GM12872 (cell line): ENCODE data around the gene PAQR9.

Experiments
- TF ChIP-seq, protein P1 (sequence below): IDR thresholded peaks from 3 replicates; pipeline ENCODE4 v1.5.1; 2011; ENCODE audit warnings: low read depth, mild to moderate bottlenecking, low read length, moderate library complexity; ENCODE audit not compliant: insufficient read depth

The PAQR9 gene

DNA sequence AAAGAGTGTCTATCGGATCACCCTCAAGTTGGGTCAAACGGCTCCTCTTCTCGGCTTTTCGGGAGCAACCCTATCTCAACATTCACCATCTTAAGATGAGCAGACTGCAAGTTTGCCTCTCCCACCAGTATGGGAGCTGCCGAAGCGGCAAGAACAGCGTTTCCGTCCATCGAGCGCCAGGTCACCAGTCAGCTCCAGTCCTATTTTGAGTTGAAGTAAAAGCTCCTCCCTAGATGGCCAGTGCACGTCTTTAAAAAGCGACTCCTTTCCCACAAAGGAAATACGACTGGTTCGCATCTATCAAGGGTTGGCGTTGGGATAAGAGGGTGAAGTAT lies 37.5 kb upstream of the PAQR9 start:
- TF ChIP-seq, protein P1, sequence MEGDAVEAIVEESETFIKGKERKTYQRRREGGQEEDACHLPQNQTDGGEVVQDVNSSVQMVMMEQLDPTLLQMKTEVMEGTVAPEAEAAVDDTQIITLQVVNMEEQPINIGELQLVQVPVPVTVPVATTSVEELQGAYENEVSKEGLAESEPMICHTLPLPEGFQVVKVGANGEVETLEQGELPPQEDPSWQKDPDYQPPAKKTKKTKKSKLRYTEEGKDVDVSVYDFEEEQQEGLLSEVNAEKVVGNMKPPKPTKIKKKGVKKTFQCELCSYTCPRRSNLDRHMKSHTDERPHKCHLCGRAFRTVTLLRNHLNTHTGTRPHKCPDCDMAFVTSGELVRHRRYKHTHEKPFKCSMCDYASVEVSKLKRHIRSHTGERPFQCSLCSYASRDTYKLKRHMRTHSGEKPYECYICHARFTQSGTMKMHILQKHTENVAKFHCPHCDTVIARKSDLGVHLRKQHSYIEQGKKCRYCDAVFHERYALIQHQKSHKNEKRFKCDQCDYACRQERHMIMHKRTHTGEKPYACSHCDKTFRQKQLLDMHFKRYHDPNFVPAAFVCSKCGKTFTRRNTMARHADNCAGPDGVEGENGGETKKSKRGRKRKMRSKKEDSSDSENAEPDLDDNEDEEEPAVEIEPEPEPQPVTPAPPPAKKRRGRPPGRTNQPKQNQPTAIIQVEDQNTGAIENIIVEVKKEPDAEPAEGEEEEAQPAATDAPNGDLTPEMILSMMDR: no peak

DNA sequence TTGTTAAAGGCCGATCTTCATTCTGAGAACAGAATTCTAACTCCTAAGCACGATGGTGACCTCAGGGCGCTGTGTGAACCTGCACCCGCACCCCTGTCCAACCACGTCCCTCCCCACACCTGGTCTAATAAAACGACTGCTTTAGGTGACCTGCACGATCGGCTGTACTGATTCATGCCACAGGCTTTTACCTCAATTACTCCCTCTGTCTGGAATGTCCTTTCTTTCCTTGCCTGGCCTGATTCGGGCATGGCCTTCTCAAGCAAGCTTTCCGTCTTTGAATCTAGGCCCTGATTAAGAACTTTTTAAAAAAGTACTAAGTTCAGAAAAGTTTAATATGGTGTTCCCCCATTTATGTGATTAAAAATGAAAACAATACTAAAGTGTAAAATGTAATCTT lies 37.1 kb upstream of the PAQR9 start:
- TF ChIP-seq, protein P1: no peak

DNA sequence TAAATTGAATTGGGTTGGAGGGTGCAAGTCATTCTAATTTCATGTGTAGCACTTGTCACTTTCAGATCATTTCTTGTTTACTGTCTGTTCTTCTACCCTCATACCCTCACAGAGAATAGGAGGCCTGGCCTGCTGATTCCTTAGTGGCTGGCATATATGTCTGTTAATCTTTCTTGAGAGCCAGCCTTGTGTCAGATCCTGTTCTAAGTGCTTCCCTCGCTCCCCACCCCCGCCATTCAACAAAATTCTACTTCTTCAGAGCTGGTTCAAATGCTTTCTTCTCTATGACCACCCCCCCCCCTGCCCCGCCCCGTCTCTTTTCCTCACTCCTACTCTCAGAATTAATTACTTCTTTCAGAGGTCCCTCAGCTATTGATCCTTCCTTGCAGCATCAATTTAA lies 36.4 kb upstream of the PAQR9 start:
- TF ChIP-seq, protein P1: no peak

GRCh38 chr3:142998439-142998838 lies 35.0 kb upstream of the PAQR9 start:
- TF ChIP-seq, protein P1: no peak

GRCh38 chr3:142997330-142997729 lies 33.9 kb upstream of the PAQR9 start:
- TF ChIP-seq, protein P1: no peak

DNA sequence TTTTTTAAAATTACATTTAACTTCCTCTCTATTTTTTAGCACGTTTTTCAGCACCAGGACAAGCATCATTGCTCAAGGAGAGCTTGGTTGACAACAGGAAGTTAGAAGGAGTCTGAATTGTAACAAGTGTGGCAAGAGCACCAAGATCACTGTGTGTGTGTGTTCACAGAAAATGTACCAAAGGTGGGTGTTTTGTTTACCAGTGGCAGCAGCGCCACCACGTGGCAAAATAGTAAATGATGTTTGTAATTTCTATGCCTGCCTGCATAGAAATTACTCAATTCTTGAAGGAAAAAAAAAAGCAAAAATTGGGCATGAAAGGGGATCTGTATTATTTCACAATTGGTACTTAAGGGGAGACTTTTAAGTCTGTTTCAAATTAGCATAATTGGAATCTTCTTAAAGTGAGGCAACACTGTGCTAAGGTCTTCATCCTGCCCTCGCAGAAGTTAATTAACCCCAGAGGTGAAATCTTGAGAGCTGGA lies 30.5 kb upstream of the PAQR9 start:
- TF ChIP-seq, protein P1: peak; percentile 62

GRCh38 chr3:142992323-142992722 lies 28.8 kb upstream of the PAQR9 start:
- TF ChIP-seq, protein P1: no peak

GRCh38 chr3:142990721-142991120 lies 27.2 kb upstream of the PAQR9 start:
- TF ChIP-seq, protein P1: no peak
